ENCODE data around the gene USP21.

USP21 gene

DNA sequence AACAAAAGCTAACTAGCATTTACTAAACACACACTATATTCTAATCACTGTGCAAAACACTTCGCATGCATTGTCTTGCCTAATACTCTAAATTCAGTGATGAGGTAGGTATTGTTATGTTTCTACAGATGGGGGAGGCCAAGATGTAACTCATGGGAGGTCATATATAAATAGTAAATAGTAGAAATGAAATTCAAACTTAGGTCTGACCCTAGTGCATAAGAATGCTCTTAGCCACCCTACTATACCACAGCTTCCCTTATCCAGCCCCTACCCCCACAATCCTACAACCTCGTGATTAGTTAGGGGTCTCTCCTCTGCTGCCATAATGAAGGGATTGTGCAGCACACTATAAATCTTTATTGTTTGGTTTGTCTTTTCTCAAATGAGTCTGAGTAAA is 44.7 kb upstream of the USP21 start:
- TF ChIP-seq, protein P1, sequence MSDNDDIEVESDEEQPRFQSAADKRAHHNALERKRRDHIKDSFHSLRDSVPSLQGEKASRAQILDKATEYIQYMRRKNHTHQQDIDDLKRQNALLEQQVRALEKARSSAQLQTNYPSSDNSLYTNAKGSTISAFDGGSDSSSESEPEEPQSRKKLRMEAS (IDR thresholded peaks at IDR 0.05), result no peak
- no peak for TF ChIP-seq YY1 (IDR thresholded peaks at IDR 0.05; ENCODE audit: low read depth)
- no peak for TF ChIP-seq TAF1 (IDR thresholded peaks at IDR 0.05; ENCODE audit: low read depth)
- TF ChIP-seq CREB1 (IDR thresholded peaks at IDR 0.05; ENCODE audit: low read depth), result no peak
- TF ChIP-seq ZBTB7A (IDR thresholded peaks at IDR 0.05; ENCODE audit: low read depth), result no peak
- no peak for TF ChIP-seq TCF12 (IDR thresholded peaks at IDR 0.05; ENCODE audit: low read depth)

DNA sequence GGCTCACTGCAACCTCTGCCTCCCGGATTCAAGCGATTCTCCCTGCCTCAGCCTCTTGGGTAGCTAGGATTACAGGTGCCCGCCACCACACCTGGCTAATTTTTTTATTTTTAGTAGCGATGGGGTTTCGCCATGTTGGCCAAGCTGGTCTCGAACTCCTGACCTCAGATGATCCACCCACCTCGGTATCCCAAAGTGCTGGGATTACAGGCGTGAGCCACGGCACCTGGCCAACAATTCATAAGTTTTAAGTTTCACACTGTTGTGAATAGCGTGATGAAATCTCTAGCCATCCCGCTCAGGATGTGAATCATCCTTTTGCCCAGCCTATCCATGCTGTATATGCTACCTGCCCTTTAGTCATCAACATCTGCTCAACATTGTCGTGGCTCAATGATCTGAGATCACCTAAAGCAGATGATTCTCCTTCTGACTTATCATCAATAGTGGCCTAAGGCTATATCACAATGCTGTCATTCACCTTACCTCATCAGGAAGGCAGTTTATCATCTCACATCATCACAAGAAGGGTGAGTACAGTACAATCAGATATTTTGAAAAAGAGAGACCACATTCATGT is 44.1 kb upstream of the USP21 start:
- peak; percentile 57 for TF ChIP-seq CEBPB (IDR thresholded peaks at IDR 0.05)
- TF ChIP-seq TCF12 (IDR thresholded peaks at IDR 0.05; ENCODE audit: low read depth), result peak; percentile 49; the same call in 1 of the 2 replicates
- 0 out of 2 replicates have a peak, but pooled peaks have one; percentile 19 for TF ChIP-seq EGR1 (IDR thresholded peaks at IDR 0.05)
- TF ChIP-seq FOXM1 (IDR thresholded peaks at IDR 0.05; ENCODE audit: borderline replicate concordance, low read depth), result no peak
- peak; percentile 37; the same call in 1 of the 2 replicates for TF ChIP-seq TEAD4 (IDR thresholded peaks at IDR 0.05)
- peak; percentile 49; the same call in 1 of the 2 replicates for TF ChIP-seq NFIC (IDR thresholded peaks at IDR 0.05)
- TF ChIP-seq, protein P2, sequence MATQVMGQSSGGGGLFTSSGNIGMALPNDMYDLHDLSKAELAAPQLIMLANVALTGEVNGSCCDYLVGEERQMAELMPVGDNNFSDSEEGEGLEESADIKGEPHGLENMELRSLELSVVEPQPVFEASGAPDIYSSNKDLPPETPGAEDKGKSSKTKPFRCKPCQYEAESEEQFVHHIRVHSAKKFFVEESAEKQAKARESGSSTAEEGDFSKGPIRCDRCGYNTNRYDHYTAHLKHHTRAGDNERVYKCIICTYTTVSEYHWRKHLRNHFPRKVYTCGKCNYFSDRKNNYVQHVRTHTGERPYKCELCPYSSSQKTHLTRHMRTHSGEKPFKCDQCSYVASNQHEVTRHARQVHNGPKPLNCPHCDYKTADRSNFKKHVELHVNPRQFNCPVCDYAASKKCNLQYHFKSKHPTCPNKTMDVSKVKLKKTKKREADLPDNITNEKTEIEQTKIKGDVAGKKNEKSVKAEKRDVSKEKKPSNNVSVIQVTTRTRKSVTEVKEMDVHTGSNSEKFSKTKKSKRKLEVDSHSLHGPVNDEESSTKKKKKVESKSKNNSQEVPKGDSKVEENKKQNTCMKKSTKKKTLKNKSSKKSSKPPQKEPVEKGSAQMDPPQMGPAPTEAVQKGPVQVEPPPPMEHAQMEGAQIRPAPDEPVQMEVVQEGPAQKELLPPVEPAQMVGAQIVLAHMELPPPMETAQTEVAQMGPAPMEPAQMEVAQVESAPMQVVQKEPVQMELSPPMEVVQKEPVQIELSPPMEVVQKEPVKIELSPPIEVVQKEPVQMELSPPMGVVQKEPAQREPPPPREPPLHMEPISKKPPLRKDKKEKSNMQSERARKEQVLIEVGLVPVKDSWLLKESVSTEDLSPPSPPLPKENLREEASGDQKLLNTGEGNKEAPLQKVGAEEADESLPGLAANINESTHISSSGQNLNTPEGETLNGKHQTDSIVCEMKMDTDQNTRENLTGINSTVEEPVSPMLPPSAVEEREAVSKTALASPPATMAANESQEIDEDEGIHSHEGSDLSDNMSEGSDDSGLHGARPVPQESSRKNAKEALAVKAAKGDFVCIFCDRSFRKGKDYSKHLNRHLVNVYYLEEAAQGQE (IDR thresholded peaks at IDR 0.05; ENCODE audit: low read depth), result no peak
- TF ChIP-seq EP300 (IDR thresholded peaks at IDR 0.05; ENCODE audit: borderline replicate concordance), result peak; percentile 28; the same call in 1 of the 2 replicates

DNA sequence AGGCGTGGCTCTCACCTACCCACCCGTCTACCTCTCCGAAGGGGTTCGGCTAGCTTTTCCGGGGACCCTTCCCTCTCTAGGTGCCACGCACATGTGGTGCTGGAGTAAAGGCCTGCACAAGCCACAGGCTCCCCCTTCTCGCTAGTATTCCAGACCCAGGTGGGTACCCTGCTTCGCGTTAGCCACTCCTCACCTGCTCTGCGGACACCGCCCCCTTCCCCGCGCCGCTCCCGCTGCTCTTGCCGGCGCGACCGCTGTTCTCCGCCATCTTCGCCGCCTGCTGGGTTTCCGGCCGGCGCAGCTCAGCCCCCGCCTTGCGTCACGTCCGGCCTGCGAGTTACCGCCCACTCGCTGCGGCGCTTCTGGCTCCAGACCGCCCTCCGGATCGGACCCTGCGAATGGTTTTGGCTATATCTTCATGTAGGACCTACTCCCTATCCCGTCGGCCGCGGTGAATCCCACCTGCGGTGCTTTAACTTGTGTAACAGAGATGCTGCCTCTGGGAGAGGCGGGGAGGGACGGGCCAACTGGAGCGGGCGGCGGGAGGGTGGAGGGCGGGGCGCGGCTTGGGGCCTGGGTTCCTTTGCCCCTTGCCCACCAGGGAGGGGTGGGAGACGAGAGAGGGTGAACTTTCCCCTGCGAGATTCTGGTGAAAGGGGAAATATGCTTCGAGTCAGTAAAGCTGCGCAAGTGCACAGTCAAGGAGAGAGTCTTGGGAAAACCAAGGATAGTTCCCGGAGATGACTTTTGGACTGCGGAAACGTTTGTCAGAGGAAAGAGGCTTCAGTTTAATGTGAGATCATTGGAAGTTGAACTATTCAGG is 41.3 kb upstream of the USP21 start, which contains the start of the genes NIT1 and PFDN2:
Gene NIT1, plus strand, starts transcription at position 347 of the 823 bp plus-strand sequence. Its CDS starts 72 bp downstream, at position 419.
Gene PFDN2, minus strand, starts transcription at position 279 of the 823 bp plus-strand sequence. Its CDS starts 11 bp downstream, at position 268.
- TF ChIP-seq, protein P1 (IDR thresholded peaks at IDR 0.05), result peak; percentile 50; the same call in 1 of the 2 replicates
- TF ChIP-seq YY1 (IDR thresholded peaks at IDR 0.05; ENCODE audit: low read depth) (peak; percentile 97), TEAD4 (IDR thresholded peaks at IDR 0.05) (peak; percentile 16; the same call in 1 of the 2 replicates), TAF1 (IDR thresholded peaks at IDR 0.05; ENCODE audit: low read depth) (peak; percentile 98), CEBPB (IDR thresholded peaks at IDR 0.05) (no peak), RAD21 (IDR thresholded peaks at IDR 0.05; ENCODE audit: low read depth) (no peak), ZBTB7A (IDR thresholded peaks at IDR 0.05; ENCODE audit: low read depth) (no peak), TCF12 (IDR thresholded peaks at IDR 0.05; ENCODE audit: low read depth) (peak; percentile 63; the same call in 1 of the 2 replicates), CREB1 (IDR thresholded peaks at IDR 0.05; ENCODE audit: low read depth) (peak; percentile 75), EGR1 (IDR thresholded peaks at IDR 0.05) (peak; percentile 90)
- TF ChIP-seq, protein P2 (IDR thresholded peaks at IDR 0.05; ENCODE audit: low read depth), result no peak
- TF ChIP-seq, protein P3, sequence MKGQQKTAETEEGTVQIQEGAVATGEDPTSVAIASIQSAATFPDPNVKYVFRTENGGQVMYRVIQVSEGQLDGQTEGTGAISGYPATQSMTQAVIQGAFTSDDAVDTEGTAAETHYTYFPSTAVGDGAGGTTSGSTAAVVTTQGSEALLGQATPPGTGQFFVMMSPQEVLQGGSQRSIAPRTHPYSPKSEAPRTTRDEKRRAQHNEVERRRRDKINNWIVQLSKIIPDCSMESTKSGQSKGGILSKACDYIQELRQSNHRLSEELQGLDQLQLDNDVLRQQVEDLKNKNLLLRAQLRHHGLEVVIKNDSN (IDR thresholded peaks at IDR 0.05), result no peak

DNA sequence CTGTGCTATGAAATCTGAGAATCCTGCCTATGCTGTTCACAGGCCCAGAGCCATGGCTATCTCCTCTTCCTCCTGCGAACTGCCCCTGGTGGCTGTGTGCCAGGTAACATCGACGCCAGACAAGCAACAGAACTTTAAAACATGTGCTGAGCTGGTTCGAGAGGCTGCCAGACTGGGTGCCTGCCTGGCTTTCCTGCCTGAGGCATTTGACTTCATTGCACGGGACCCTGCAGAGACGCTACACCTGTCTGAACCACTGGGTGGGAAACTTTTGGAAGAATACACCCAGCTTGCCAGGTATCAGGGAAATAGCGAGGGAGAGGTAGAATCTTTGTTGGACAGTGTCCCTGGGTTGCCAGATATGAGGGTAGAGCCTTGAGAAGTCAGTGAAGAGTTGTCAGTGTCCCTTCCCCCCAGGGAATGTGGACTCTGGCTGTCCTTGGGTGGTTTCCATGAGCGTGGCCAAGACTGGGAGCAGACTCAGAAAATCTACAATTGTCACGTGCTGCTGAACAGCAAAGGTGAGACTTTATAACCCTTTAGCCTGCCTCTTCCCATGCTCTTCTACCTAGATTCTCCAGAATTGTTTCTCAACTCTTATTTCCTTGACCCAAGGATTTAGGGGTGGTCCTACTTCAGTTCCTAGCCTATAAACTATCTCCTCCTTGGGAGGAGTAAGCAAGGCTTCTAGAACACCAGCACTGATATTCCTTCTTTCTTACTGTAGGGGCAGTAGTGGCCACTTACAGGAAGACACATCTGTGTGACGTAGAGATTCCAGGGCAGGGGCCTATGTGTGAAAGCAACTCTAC is 40.0 kb upstream of the USP21 start:
- TF ChIP-seq YY1 (IDR thresholded peaks at IDR 0.05; ENCODE audit: low read depth) (no peak), FOXM1 (IDR thresholded peaks at IDR 0.05; ENCODE audit: borderline replicate concordance, low read depth) (no peak), RAD21 (IDR thresholded peaks at IDR 0.05; ENCODE audit: low read depth) (no peak), ZBTB7A (IDR thresholded peaks at IDR 0.05; ENCODE audit: low read depth) (no peak), NFIC (IDR thresholded peaks at IDR 0.05) (no peak), EGR1 (IDR thresholded peaks at IDR 0.05) (no peak), EP300 (IDR thresholded peaks at IDR 0.05; ENCODE audit: borderline replicate concordance) (no peak), CREB1 (IDR thresholded peaks at IDR 0.05; ENCODE audit: low read depth) (no peak), TEAD4 (IDR thresholded peaks at IDR 0.05) (no peak)
- TF ChIP-seq, protein P2 (IDR thresholded peaks at IDR 0.05; ENCODE audit: low read depth), result no peak
- TF ChIP-seq, protein P1 (IDR thresholded peaks at IDR 0.05), result no peak

Data from Ishikawa (cell line).